PC-9 (cell line): ENCODE results near the gene FAM3B. TPM values are rescaled to one million over a fixed set of nuclear protein-coding genes. Genes with fewer than 3 reads are reported as not detected.

Source experiments
- BruUV-seq: library from RNA; stranded (reverse); fragments of 400-500 nt; replicated peaks from 2 replicates; lab custom pipeline; 2021; lab: Mats Ljungman, UMichigan
- CTCF ChIA-PET: fragments of 300-600 bp; sonication (Branson Sonifier 250); formaldehyde crosslinking; loops from one replicate; lab custom pipeline; 2022; ENCODE audit warnings: antibody characterized with exemption; lab: Charles Lee
- POLR2A ChIA-PET: fragments of 300-600 bp; sonication (Branson Sonifier 250); formaldehyde crosslinking; loops from one replicate; lab custom pipeline; 2022; ENCODE audit warnings: antibody characterized with exemption; ENCODE audit not compliant: unreplicated experiment; lab: Charles Lee
- DNase-seq, 2 experiments: peaks; one replicate each; pipeline versions ENCODE4 v3.0.0 to v3.0.0-alpha.2; 2015 to 2022; ENCODE audit warnings: mixed read lengths in 1 of 2
- H2AFZ ChIP-seq: fragments of 200-600 bp; sonication (generic); 2 replicates; pipeline ENCODE4 v1.8.1; 2017; ENCODE audit warnings: antibody characterized with exemption
- H3F3A ChIP-seq: fragments of 200-600 bp; sonication (generic); 2 replicates; pipeline ENCODE4 v1.8.1; 2017; ENCODE audit warnings: antibody characterized with exemption, mild to moderate bottlenecking, low read depth; ENCODE audit not compliant: insufficient read depth
- H3K27ac ChIP-seq: fragments of 200-600 bp; sonication (generic); 2 replicates; pipeline ENCODE4 v1.6.1; 2016; ENCODE audit warnings: mixed run types
- H3K27me3 ChIP-seq: fragments of 200-600 bp; sonication (generic); 2 replicates; pipeline ENCODE4 v1.6.1; 2016; ENCODE audit warnings: low read depth, mixed run types; ENCODE audit not compliant: insufficient read depth
- H3K36me3 ChIP-seq: fragments of 200-600 bp; sonication (generic); 2 replicates; pipeline ENCODE4 v1.6.1; 2016; ENCODE audit warnings: low read depth, mixed run types
- H3K4me1 ChIP-seq: fragments of 200-600 bp; sonication (generic); replicated peaks from 2 replicates; pipeline ENCODE4 v1.6.1; 2016; ENCODE audit warnings: mixed run types; ENCODE audit not compliant: insufficient read depth
- H3K4me2 ChIP-seq: fragments of 200-600 bp; sonication (generic); 2 replicates; pipeline ENCODE4 v1.6.1; 2017; ENCODE audit warnings: mixed run types
- H3K4me3 ChIP-seq: fragments of 200-600 bp; sonication (generic); 2 replicates; pipeline ENCODE4 v1.6.1; 2016; ENCODE audit warnings: mixed run types
- H3K79me2 ChIP-seq: fragments of 200-600 bp; sonication (generic); 2 replicates; pipeline ENCODE4 v1.6.1; 2017; ENCODE audit warnings: low read depth, mixed run types
- H3K9me2 ChIP-seq: fragments of 200-600 bp; sonication (generic); 2 replicates; pipeline ENCODE4 v1.8.1; 2017; ENCODE audit warnings: mild to moderate bottlenecking; ENCODE audit not compliant: insufficient read depth
- H3K9me3 ChIP-seq: fragments of 200-600 bp; sonication (generic); 2 replicates; pipeline ENCODE4 v1.8.1; 2016; ENCODE audit warnings: low read depth; ENCODE audit not compliant: insufficient read depth
- H4K20me1 ChIP-seq: fragments of 200-600 bp; sonication (generic); 2 replicates; pipeline ENCODE4 v1.8.1; 2017; ENCODE audit not compliant: insufficient read depth
- CTCF ChIP-seq: fragments of 200-600 bp; sonication (generic); conservative IDR thresholded peaks from 2 replicates; pipeline ENCODE4 v1.6.1; 2017; ENCODE audit warnings: mixed run types, antibody characterized with exemption, mild to moderate bottlenecking, moderate library complexity
- EZH2 ChIP-seq: fragments of 200-600 bp; sonication (generic); IDR thresholded peaks from 2 replicates; pipeline ENCODE4 v1.8.0; 2017; ENCODE audit warnings: antibody characterized with exemption, low read depth
- intact Hi-C: fragments of 100-400 bp; cut with micrococcal nuclease; formaldehyde crosslinking; loops from one replicate; pipeline ENCODE4 v1.10.0; 2022; ENCODE audit not compliant: unreplicated experiment
- total RNA-seq: library from RNA; stranded (reverse); gene quantifications from 2 replicates; pipeline ENCODE4 v1.2.3, GENCODE V29; 2021

Gene FAM3B
- total RNA-seq, 1 experiment from 2014 or later = not detected

DNA sequence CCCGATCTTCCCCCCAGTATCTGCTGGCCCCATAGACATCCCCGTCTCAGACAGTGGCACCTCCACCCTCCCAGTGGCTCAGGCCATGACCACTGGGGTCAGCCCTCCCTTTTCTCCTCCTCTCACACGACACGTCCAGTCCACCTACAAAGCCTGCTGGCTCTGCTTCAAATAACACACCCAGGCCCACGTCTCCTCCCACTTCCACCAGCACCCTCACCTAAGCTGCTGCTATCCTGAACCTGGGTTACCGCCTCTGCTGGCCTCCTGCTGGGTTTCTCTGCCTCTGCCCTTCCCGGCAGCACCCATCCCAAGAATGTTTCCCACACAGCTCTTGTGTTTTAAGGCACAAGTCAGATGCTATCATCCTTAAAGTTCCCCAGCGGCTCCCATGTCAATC is 71.2 kb downstream of the FAM3B start:
- no peak for DNase-seq
- ChIA-PET CTCF (interaction anchor here (0.5 kb wide), 1 partner anchor 224 kb away, joined by 3 read pairs; no protein-coding TSS in a partner anchor), POLR2A (no interaction called here)
- Histone ChIP-seq H4K20me1 (no peaks in the 10 kb centered on the region), H3K4me1 (no peaks in the 10 kb centered on the region), H3K79me2 (no peaks in the 10 kb centered on the region), H2AFZ (no peak overlapping the region), H3K4me2 (no peak overlapping the region), H3K9me3 (no peaks in the 10 kb centered on the region), H3K27me3 (no peaks in the 10 kb centered on the region), H3K36me3 (no peaks in the 10 kb centered on the region), H3F3A (no peaks in the 10 kb centered on the region), H3K27ac (no peak overlapping the region), H3K4me3 (no peak overlapping the region), H3K9me2 (no peaks in the 10 kb centered on the region)
- intact Hi-C loops = no loop called here
- TF ChIP-seq EZH2 (no peak), CTCF (no peak)
- BruUV-seq = no TSS peak

- ChIA-PET CTCF (no interaction called here), POLR2A (no interaction called here)
- no peak overlapping the region for H2AFZ ChIP-seq
- no peaks in the 10 kb centered on the region for H3K9me2 ChIP-seq
- H3F3A ChIP-seq = no peaks in the 10 kb centered on the region
- BruUV-seq = no TSS peak
- no peak overlapping the region for H3K4me2 ChIP-seq
- no peak overlapping the region for H3K4me3 ChIP-seq
- no peaks in the 10 kb centered on the region for H4K20me1 ChIP-seq
- H3K36me3 ChIP-seq = no peaks in the 10 kb centered on the region
- no peaks in the 10 kb centered on the region for H3K27me3 ChIP-seq
- no peaks in the 10 kb centered on the region for H3K4me1 ChIP-seq
- no peak for DNase-seq
- H3K27ac ChIP-seq = no peak overlapping the region
- H3K79me2 ChIP-seq = no peaks in the 10 kb centered on the region
- H3K9me3 ChIP-seq = no peaks in the 10 kb centered on the region
- intact Hi-C loops = no loop called here
- no peak for TF ChIP-seq EZH2
- TF ChIP-seq CTCF = no peak
Measured at GRCh38 chr21:41388259-41388658, 71.7 kb downstream of the FAM3B start.

DNA sequence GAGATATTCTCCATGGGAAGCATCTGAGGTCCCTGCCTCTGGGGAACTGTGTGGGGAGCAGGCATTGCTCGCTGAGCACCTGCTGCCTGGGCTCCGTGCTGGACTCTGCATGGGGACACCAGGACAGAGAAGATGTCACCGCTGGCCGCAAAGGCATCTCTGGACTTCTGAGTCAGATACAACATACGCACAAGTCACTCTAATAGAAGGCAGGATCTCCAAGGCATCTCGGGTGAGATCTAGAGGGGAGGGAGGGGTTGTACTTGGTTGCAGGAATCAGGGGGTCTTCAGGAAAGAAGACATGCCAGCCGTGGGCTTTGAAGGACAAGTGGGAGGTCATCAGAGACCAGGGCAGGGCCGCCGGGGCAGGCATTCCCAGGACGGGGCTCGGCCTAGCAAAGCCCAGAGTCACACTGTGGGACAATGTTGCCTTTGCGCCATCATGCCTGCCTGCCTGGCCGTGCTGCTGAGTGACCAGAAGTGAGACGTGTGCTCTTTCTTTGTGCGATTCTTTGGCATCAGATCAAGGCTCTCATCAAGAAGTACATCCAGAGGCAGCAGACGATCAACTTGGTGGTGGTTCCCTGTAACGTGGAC is 73.5 kb downstream of the FAM3B start:
- no peaks in the 10 kb centered on the region for H3K9me2 ChIP-seq
- H3K36me3 ChIP-seq = no peaks in the 10 kb centered on the region
- H3K4me3 ChIP-seq = no peak overlapping the region
- no peaks in the 10 kb centered on the region for H3K4me1 ChIP-seq
- no peak overlapping the region for H3K27ac ChIP-seq
- CTCF ChIA-PET = interaction anchor here (0.6 kb wide), 1 partner anchor 106 kb away, joined by 16 read pairs; no protein-coding TSS in a partner anchor
- H3K27me3 ChIP-seq = no peaks in the 10 kb centered on the region
- H3K9me3 ChIP-seq = no peaks in the 10 kb centered on the region
- no peaks in the 10 kb centered on the region for H3F3A ChIP-seq
- H4K20me1 ChIP-seq = no peaks in the 10 kb centered on the region
- TF ChIP-seq CTCF (no peak), EZH2 (no peak)
- no peak overlapping the region for H3K4me2 ChIP-seq
- no peak overlapping the region for H2AFZ ChIP-seq
- intact Hi-C loops = no loop called here
- no peak for DNase-seq
- BruUV-seq = no TSS peak
- POLR2A ChIA-PET = no interaction called here
- no peaks in the 10 kb centered on the region for H3K79me2 ChIP-seq
